GM12865 (cell line): Measurements from ENCODE around the gene PJA1.

ENCODE experiments used
- DNase-seq: peaks from one replicate; pipeline ENCODE4 v3.0.0; 2010; ENCODE audit warnings: low read depth
- H3K4me3 ChIP-seq: 2 replicates; pipeline ENCODE4 v1.5.1; 2011; ENCODE audit warnings: mild to moderate bottlenecking, low read depth, low read length, control low read depth
- CTCF ChIP-seq: IDR thresholded peaks from 2 replicates; pipeline ENCODE4 v1.5.1; 2011; ENCODE audit warnings: low read length, control low read depth, low read depth, inconsistent platforms; ENCODE audit not compliant: insufficient read depth; ENCODE audit errors: missing control alignments

The PJA1 gene

GRCh38 chrX:69197690-69198089, 32.4 kb upstream of the PJA1 start:
- DNase-seq: no peak
- TF ChIP-seq CTCF: no peak
- no peak overlapping the region for H3K4me3 ChIP-seq

DNA sequence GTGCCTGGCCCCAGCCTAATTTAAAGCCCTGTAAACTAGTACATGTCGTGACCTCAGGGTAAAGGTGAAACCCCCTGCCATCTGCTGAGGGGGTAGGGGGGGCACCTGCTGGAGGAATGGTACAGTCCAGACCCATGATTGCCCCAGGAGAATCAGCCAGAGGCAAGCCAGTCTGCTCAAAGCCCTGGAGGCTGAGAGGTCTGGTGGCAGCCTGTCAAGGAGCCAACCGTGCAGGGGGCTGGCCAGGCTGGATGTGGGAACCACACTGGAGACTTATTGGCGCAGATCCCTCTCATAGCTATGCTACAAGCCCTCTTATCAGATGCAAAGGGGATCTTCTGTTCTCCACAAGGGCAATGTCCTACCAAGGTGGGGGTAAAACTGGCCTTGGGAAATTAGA, 31.4 kb upstream of the PJA1 start:
- no peak for TF ChIP-seq CTCF
- no peak overlapping the region for H3K4me3 ChIP-seq
- DNase-seq: no peak

GRCh38 chrX:69195810-69196209, 30.6 kb upstream of the PJA1 start:
- H3K4me3 ChIP-seq: no peak overlapping the region
- no peak for DNase-seq
- TF ChIP-seq CTCF: no peak

DNA sequence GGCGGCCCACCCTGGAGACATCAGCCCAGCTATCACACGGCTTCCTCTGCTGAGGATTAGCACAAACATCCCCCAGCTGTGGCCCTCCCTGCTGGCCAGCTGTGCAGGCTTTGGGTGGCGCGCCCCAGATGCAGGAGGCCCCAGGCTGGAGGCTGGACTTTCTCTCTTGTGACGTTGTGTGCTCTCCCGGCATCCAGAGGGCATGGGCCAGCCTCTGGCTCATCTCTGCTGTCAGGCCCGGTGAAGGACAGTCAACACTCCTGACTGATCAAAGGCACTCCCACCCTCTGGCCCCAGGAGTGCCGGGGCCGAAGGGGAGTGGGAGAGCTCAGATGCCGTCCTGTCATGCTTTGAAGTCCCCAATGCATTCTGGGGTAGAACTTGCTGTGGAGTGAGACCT, 29.9 kb upstream of the PJA1 start:
- no peak overlapping the region for H3K4me3 ChIP-seq
- DNase-seq: no peak
- no peak for TF ChIP-seq CTCF

DNA sequence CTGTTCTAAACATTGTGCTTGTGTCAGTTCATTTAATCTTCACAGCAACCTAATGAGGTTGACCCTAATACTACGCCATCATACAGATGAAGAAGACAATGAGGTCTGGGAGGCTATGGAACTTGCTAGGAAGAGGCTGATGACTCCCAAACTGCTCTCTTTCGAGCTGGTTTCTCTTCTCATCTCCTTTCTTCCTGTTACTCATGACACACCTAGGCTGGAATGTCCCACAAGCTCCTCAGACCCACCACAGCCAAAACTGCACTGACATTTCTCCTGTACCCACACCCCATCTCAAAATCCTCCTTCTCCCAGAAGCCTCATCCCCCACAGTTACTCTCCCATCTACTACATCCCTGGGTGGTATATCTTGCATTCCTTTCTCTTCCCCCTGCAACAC, 27.4 kb upstream of the PJA1 start:
- no peak for TF ChIP-seq CTCF
- H3K4me3 ChIP-seq: no peak overlapping the region
- DNase-seq: no peak

DNA sequence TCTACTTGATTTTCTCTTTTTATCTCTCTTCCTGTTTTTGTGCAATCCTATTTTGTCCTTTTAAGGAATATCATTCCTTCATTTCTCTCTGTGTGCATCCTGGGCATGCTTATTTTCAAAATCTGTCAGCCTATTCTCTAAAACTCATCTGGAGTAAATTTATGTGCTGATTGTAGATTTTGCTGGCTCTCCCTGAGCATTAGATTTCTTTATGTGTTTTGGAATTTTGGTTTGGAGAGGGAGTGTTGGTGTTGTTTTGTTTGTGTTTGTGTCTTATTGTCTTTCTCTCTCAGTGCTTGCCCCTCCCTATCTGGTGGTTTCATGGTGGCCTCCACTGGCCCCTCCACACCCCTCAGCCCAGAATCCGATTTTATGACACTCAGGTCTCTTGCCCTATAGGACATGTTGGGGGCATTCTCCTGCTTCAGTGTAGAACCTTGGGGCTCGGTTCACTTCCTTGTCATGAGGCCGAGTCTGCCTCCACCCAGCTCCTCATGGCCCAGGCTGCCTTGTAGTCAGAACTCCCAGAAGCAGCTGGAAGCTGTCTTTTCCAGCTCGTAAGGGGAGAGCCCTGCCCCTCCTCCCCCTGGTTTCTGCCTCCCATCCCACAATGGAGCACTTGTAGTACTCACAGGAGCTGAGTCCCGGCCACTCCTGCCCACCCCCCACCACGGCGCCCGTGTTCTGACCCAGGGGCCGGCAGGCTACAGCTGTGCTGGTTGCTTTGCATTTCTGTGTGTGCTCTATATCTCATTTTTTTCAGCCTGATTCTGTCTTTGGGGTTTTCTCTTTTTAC, 24.5 kb upstream of the PJA1 start:
- DNase-seq: no peak

More for the DNA sequence above, 24.5 kb upstream of the PJA1 start:
- no peak overlapping the region for H3K4me3 ChIP-seq
- TF ChIP-seq CTCF: no peak
